H9 (cell line): ENCODE results near the gene VPS33A. TPM values are rescaled to one million over a fixed set of nuclear protein-coding genes. Genes with fewer than 3 reads are reported as not detected.

Experiments
- DNase-seq: peaks from one replicate; pipeline ENCODE4 v3.0.0-alpha.2; 2017
- H2AFZ ChIP-seq: one replicate; pipeline ENCODE4 v1.6.1; 2013; ENCODE audit warnings: mild to moderate bottlenecking, low read length, control low read depth, moderate library complexity
- H2AK5ac ChIP-seq: 2 replicates; pipeline ENCODE4 v1.6.1; 2013; ENCODE audit warnings: low read length, control low read depth, mixed read lengths; ENCODE audit not compliant: insufficient read length
- H2BK120ac ChIP-seq: one replicate; pipeline ENCODE4 v1.6.1; 2013; ENCODE audit warnings: low read depth, mild to moderate bottlenecking, low read length, control low read depth, inconsistent platforms; ENCODE audit not compliant: poor library complexity, severe bottlenecking
- H2BK12ac ChIP-seq: 2 replicates; pipeline ENCODE4 v1.6.1; 2013; ENCODE audit warnings: low read length, control low read depth, mixed read lengths, low read depth; ENCODE audit not compliant: insufficient read length
- H2BK15ac ChIP-seq: 2 replicates; pipeline ENCODE4 v1.6.1; 2013; ENCODE audit warnings: low read depth, low read length, control low read depth
- H2BK20ac ChIP-seq: one replicate; pipeline ENCODE4 v1.6.1; 2013; ENCODE audit warnings: low read depth, mild to moderate bottlenecking, low read length, control low read depth, inconsistent platforms; ENCODE audit not compliant: poor library complexity, severe bottlenecking
- H2BK5ac ChIP-seq: 2 replicates; pipeline ENCODE4 v1.6.1; 2013; ENCODE audit warnings: low read length, control low read depth, mixed read lengths; ENCODE audit not compliant: insufficient read length
- H3K14ac ChIP-seq: 2 replicates; pipeline ENCODE4 v1.6.1; 2013; ENCODE audit warnings: low read length, control low read depth; ENCODE audit not compliant: insufficient read depth
- H3K18ac ChIP-seq: 2 replicates; pipeline ENCODE4 v1.6.1; 2013; ENCODE audit warnings: low read depth, mild to moderate bottlenecking, mixed read lengths, low read length, control low read depth; ENCODE audit not compliant: insufficient read length
- H3K23ac ChIP-seq: 2 replicates; pipeline ENCODE4 v1.6.1; 2013; ENCODE audit warnings: low read length, control low read depth, mixed read lengths, low read depth; ENCODE audit not compliant: insufficient read length
- H3K23me2 ChIP-seq: 2 replicates; pipeline ENCODE4 v1.6.1; 2013; ENCODE audit warnings: low read depth, mild to moderate bottlenecking, mixed read lengths, low read length, control low read depth; ENCODE audit not compliant: insufficient read length, poor library complexity, severe bottlenecking
- H3K27ac ChIP-seq: 2 replicates; pipeline ENCODE4 v1.5.1; 2013; ENCODE audit warnings: low read length, control low read depth, mixed read lengths, low read depth; ENCODE audit not compliant: insufficient read length
- H3K27me3 ChIP-seq: 2 replicates; pipeline ENCODE4 v1.6.1; 2013; ENCODE audit warnings: low read length, control low read depth, inconsistent platforms; ENCODE audit not compliant: insufficient read depth
- H3K4ac ChIP-seq: 2 replicates; pipeline ENCODE4 v1.6.1; 2013; ENCODE audit warnings: low read depth, mild to moderate bottlenecking, control low read depth, inconsistent platforms, low read length, moderate library complexity
- H3K4me1 ChIP-seq: 2 replicates; pipeline ENCODE4 v1.6.1; 2013; ENCODE audit warnings: low read length, control low read depth, inconsistent platforms; ENCODE audit not compliant: insufficient read depth
- H3K4me2 ChIP-seq: 2 replicates; pipeline ENCODE4 v1.6.1; 2013; ENCODE audit warnings: low read length, control low read depth, mixed read lengths; ENCODE audit not compliant: insufficient read length, insufficient read depth
- H3K56ac ChIP-seq: 2 replicates; pipeline ENCODE4 v1.6.1; 2013; ENCODE audit warnings: low read depth, mild to moderate bottlenecking, mixed read lengths, low read length, control low read depth; ENCODE audit not compliant: insufficient read length
- H3K79me1 ChIP-seq: 2 replicates; pipeline ENCODE4 v1.6.1; 2013; ENCODE audit warnings: low read depth, mild to moderate bottlenecking, moderate library complexity, low read length, control low read depth, inconsistent platforms; ENCODE audit not compliant: insufficient read depth, poor library complexity, severe bottlenecking
- H3K79me2 ChIP-seq: 2 replicates; pipeline ENCODE4 v1.6.1; 2013; ENCODE audit warnings: low read length, control low read depth, inconsistent platforms; ENCODE audit not compliant: insufficient read depth
- H3K9ac ChIP-seq: 2 replicates; pipeline ENCODE4 v1.6.1; 2013; ENCODE audit warnings: low read length, control low read depth, mixed read lengths; ENCODE audit not compliant: insufficient read length; ENCODE audit errors: extremely low read depth
- H3K9me3 ChIP-seq: one replicate; pipeline ENCODE4 v1.6.1; 2013; ENCODE audit warnings: low read depth, low read length, inconsistent platforms; ENCODE audit not compliant: control insufficient read depth
- H3T11ph ChIP-seq: one replicate; pipeline ENCODE4 v1.6.1; 2013; ENCODE audit warnings: mild to moderate bottlenecking, low read length, control low read depth, inconsistent platforms
- H4K20me1 ChIP-seq: one replicate; pipeline ENCODE4 v1.6.1; 2013; ENCODE audit not compliant: control insufficient read depth, insufficient read length, insufficient read depth
- H4K5ac ChIP-seq: 2 replicates; pipeline ENCODE4 v1.6.1; 2013; ENCODE audit warnings: low read depth, mild to moderate bottlenecking, mixed read lengths, low read length, control low read depth; ENCODE audit not compliant: insufficient read length
- H4K8ac ChIP-seq: replicated peaks from 2 replicates; pipeline ENCODE4 v1.6.1; 2013; ENCODE audit warnings: low read length, control low read depth, mixed read lengths, low read depth; ENCODE audit not compliant: insufficient read length
- H4K91ac ChIP-seq: 2 replicates; pipeline ENCODE4 v1.6.1; 2013; ENCODE audit warnings: low read depth, mild to moderate bottlenecking, moderate library complexity, mixed read lengths, low read length, control low read depth; ENCODE audit not compliant: insufficient read length
- H3K27ac Mint-ChIP-seq, 3 experiments: 2 replicates in 2 of 3; 3 replicates in 1 of 3; pipeline ENCODE4 v1.8.0; 2020 to 2021; ENCODE audit warnings: mixed read lengths in 3 of 3, mild to moderate bottlenecking in 1 of 3, moderate library complexity in 1 of 3
- H3K27me3 Mint-ChIP-seq: 2 replicates; pipeline ENCODE4 v1.8.0; 2021; ENCODE audit warnings: low read depth, mild to moderate bottlenecking, moderate library complexity, mixed read lengths
- H3K36me3 Mint-ChIP-seq, 3 experiments: 2 replicates in 2 of 3; 3 replicates in 1 of 3; pipeline ENCODE4 v1.8.0; 2020 to 2021; ENCODE audit warnings: low read depth in 3 of 3, mixed read lengths in 3 of 3; ENCODE audit not compliant: insufficient read depth in 1 of 3
- H3K4me1 Mint-ChIP-seq, 2 experiments: 2 replicates each; pipeline ENCODE4 v1.8.0; 2020; ENCODE audit warnings: mixed read lengths in 2 of 2
- H3K4me3 Mint-ChIP-seq, 2 experiments: 2 replicates in 1 of 2; 3 replicates in 1 of 2; pipeline ENCODE4 v1.8.0; 2020 to 2021; ENCODE audit warnings: mild to moderate bottlenecking in 2 of 2, mixed read lengths in 2 of 2, moderate library complexity in 1 of 2
- H3K9me3 Mint-ChIP-seq, 2 experiments: 2 replicates in 1 of 2; 3 replicates in 1 of 2; pipeline ENCODE4 v1.8.0; 2020; ENCODE audit warnings: mild to moderate bottlenecking in 2 of 2, mixed read lengths in 2 of 2, moderate library complexity in 1 of 2
- WGBS: extraction: QIAGEN DNeasy Blood & Tissue Kit; methylation state at CpG from one replicate; pipeline ENCODE4 v1.1.7; 2013; ENCODE audit warnings: missing lambda C conversion rate, low lambda C conversion rate, mixed read lengths; ENCODE audit not compliant: insufficient read length; ENCODE audit errors: extremely low coverage; 5-methylcytosine and 5-hydroxymethylcytosine counted together
- total RNA-seq: library from RNA; stranded (reverse); gene quantifications from 2 replicates; pipeline ENCODE4 v1.2.1, GENCODE V29; 2021
- TF ChIP-seq, protein P1 (sequence below): fragments of 200-600 bp; sonication (generic); conservative IDR thresholded peaks from 3 replicates; pipeline ENCODE4 v1.8.0; 2021; ENCODE audit warnings: antibody characterized with exemption, mild to moderate bottlenecking

VPS33A gene
- total RNA-seq, 1 experiment from 2014 or later: 45.9 TPM

DNA sequence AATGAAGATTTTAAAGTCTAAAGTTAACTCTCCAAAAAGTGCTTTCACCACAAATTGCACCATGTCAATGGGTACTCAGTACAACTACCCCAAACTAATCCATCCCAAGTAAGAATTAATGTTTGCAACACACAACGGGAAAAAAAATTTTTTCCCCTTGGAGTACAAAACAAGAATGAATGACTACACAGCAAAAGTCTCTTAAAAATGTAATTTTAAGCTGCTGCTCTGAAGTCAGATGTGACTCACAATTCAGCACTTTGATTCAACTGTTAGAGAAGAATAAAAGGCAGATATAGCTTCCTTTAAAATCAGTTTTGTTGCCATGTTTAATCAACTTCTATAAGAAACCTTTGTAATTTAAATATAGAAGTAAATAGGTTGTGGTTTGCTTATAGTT, 42.5 kb upstream of the VPS33A start:
- no peak overlapping the region for H2BK120ac ChIP-seq
- no peak overlapping the region for H2BK5ac ChIP-seq
- Mint-ChIP-seq H3K36me3 (no peaks in the 10 kb centered on the region; a peak in 1 of 7 replicates), H3K9me3 (no peaks in the 10 kb centered on the region), H3K4me1 (no peaks in the 10 kb centered on the region), H3K27ac (no peak overlapping the region), H3K27me3 (no peaks in the 10 kb centered on the region), H3K4me3 (no peak overlapping the region)
- H4K20me1 ChIP-seq: no peaks in the 10 kb centered on the region
- DNase-seq: no peak
- H3K27me3 ChIP-seq: no peaks in the 10 kb centered on the region
- no peaks in the 10 kb centered on the region for H3K79me2 ChIP-seq
- H2AK5ac ChIP-seq: no peak overlapping the region
- H3K14ac ChIP-seq: no peak overlapping the region
- H3K9ac ChIP-seq: no peak overlapping the region
- no peaks in the 10 kb centered on the region for H3K79me1 ChIP-seq
- no peak overlapping the region for H2BK20ac ChIP-seq
- no CpG with 5 or more reads among the region's 1 CpG for WGBS
- TF ChIP-seq, protein P1, sequence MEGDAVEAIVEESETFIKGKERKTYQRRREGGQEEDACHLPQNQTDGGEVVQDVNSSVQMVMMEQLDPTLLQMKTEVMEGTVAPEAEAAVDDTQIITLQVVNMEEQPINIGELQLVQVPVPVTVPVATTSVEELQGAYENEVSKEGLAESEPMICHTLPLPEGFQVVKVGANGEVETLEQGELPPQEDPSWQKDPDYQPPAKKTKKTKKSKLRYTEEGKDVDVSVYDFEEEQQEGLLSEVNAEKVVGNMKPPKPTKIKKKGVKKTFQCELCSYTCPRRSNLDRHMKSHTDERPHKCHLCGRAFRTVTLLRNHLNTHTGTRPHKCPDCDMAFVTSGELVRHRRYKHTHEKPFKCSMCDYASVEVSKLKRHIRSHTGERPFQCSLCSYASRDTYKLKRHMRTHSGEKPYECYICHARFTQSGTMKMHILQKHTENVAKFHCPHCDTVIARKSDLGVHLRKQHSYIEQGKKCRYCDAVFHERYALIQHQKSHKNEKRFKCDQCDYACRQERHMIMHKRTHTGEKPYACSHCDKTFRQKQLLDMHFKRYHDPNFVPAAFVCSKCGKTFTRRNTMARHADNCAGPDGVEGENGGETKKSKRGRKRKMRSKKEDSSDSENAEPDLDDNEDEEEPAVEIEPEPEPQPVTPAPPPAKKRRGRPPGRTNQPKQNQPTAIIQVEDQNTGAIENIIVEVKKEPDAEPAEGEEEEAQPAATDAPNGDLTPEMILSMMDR: no peak
- no peak overlapping the region for H2BK15ac ChIP-seq
- no peaks in the 10 kb centered on the region for H3K9me3 ChIP-seq
- H4K91ac ChIP-seq: no peak overlapping the region
- H3K23ac ChIP-seq: no peak overlapping the region
- H2AFZ ChIP-seq: no peak overlapping the region
- H4K5ac ChIP-seq: no peak overlapping the region
- H3T11ph ChIP-seq: no peak overlapping the region
- no peaks in the 10 kb centered on the region for H3K4me1 ChIP-seq
- H3K4me2 ChIP-seq: no peak overlapping the region
- H3K23me2 ChIP-seq: no peaks in the 10 kb centered on the region
- no peak overlapping the region for H3K27ac ChIP-seq
- H3K56ac ChIP-seq: no peak overlapping the region
- H3K4ac ChIP-seq: no peak overlapping the region
- no peak overlapping the region for H4K8ac ChIP-seq
- no peak overlapping the region for H3K18ac ChIP-seq
- no peak overlapping the region for H2BK12ac ChIP-seq
